ENCODE results near the gene ARMH3.

The ARMH3 gene

GRCh38 chr10:101892782-101893391 lies 163.1 kb downstream of the ARMH3 start:
- DNase-seq, result no peak

DNA sequence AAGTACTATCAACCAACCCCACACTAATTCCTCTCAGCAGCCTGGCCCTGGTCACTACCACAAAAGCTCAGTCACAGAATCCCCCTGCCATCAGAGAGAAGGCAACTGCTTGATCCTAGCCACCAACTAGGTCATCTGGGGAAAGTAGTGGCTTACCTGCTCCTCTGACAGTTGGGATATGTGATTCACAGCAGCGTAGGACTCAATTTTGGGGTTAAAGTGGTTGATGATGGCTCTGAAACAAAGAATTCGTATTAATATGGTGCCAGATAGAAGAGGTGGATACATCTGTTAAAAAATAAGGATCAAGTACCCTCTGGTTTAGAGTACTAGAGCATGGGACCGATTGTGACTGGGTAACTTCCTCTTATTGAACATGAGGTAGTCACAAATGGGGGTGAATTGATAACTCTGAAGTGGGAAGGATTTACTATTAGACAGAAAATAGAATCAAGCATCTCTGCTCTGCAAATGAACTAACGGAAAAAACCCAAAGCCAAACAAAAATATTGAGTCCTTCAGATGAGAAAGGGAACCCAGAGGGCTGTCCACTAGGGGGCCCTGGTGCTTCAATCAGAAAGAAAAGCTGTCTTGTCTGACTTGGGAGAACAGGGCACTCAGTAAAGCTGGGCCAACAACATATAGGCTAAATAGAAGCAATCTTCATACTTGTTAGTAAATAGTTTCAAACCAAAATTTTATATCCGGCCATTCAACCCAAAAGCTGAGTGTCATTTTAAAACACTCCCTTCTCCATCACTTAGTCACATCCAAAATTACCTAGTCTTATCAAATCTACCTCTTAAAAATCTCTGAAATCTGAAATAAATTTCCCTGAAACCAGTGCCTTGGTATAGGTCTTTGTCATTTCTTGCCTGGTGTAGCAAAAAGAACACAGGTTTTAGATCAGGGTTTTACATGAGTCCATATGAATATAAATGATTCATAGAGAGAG lies 166.4 kb downstream of the ARMH3 start:
- DNase-seq, result peak; percentile 14

DNA sequence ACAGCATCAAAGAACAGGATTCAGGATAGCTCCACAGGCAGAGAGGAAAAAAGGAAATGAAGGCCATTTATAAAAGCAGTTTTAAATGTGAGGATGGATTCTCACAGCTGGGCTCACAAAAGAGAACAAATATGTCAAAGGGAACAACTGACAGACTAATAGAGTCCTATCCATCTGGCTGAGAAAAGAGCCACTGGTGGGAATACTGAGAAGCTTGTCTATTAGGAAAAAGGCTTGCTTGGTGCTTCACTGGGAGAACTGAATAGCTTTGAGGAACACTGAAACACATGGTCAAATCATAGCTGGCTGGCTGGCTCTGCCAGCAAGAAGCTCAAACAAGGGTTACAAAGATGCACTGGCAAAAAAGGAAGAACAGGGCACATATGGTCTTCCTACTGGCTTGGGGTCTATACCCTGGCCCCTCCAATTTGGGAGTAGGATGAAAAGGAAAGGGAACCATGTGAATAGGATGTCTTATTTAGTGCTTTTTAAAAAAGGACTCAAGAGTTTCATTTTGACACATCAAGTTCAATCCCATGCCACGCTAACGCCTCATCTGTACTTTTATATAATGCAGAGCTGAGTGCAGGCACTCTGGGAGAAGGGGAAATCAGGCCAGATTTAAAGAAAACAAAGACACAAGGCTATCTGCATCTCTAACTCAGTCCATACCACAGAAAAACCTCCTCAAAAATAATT lies 167.6 kb downstream of the ARMH3 start:
- no peak for DNase-seq

DNA sequence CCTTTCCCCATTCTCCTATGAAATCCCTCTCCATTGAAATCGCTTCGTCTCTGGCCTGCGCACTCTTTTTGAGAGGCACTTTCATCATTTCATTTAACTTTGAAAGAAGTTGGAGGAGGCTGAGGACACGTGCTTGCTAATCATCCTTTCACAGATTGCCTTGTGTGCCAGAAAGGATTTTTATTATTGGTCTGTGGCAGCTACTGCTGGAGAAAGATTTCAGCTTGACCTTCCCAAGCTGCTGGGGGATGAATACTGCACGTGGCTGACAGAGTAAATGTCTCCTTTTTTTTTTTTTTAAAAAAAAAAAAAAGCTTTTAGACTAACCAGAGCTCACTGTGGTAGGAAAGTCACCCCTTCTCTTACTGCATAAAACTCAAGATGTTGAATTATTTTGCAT lies 168.2 kb downstream of the ARMH3 start:
- DNase-seq, result no peak

DNA sequence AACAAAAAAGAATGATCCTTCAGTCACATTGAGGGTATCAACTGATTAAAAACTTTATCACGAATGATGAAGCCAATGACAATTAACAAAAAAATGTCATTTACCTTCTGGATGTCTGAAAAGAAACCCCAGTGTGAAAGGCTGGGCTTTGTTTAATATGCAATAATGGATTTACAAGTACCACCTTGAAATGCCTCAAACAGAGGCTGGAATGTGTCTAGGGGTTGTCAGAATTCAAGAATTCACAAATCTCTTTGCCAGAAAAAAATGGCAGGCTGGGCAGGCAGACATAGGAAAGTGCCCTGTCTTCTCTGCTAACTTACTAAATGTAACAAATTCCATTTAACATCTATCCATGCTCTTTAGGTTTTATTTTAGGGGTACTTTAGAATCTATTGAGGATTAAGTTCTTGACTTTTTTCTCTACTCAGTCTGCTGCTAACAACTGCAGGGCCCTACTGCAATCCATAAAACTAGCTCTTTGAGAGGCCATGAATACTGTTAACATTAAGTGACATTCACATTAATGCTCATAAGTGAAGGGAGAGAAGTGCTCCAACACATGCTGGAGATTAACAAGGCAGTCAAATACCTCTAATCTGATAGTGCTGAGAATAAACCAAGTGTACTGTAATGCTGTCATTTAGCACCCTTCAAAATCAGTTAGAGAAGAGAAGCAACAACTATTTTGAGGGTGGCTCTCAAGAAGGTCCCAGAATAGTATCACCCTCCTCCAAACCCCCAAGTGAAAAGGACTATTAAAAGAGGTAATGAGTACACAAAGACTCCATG lies 169.3 kb downstream of the ARMH3 start:
- no peak for DNase-seq

DNA sequence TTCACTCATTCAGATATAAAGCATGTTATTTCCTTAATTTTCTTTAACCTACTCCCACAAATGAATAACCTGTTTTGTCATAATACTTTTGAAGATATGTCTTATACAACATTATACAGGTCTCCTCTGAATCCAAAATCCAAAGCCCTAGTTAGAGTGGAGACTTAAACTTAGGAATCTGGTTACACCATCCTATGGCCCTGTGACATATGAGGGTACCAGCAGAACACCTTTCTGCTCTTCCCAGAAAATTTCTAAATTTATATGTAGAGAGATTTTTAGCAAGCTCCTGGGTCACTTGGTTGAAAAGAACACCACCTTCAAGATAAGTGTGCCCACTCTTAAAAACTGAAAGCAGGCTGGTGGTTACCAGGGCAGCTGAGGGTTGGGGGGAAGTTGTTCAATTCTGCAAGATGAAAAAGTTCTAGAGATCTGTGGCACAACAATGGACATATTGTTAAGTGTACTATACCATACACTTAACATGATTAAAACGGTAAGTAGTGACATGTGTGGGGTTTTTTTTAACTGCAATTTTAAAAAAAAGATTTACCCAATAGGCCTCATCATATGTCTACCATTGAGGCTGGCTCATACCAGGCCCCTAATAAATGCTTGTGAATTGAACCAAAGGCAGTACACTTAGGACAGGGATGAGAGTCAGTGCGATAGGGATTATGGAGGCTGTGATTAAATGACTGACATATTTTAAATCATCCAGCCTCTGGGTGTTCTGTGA lies 174.8 kb downstream of the ARMH3 start:
- no peak for DNase-seq

GRCh38 chr10:101880232-101880573 lies 175.8 kb downstream of the ARMH3 start:
- DNase-seq, result no peak

- DNase-seq, result no peak
Measured at GRCh38 chr10:101879456-101880231, 176.3 kb downstream of the ARMH3 start.

DNA sequence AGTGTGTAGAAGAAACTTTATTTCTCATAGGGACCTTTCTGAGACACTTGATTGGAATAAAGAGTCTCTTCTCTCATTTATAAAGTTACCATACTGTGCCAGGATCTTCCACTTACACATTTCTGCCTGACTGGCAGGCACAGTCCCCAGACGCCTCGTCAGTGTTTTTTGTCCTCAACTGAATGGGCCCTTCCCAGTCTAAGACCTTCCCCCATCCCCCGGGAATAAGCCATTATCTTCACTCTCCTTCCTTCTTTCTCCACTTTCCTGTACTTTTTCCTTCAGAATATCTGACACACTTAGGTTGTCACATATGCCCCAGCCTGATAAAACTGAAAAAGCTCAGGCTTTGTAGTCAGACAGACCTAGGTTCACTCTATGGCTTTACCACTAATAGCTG lies 177.1 kb downstream of the ARMH3 start:
- no peak for DNase-seq

- no peak for DNase-seq
Measured at GRCh38 chr10:101875068-101875688, 180.8 kb downstream of the ARMH3 start.

GRCh38 chr10:101874252-101874651 lies 181.7 kb downstream of the ARMH3 start:
- DNase-seq, result no peak

DNA sequence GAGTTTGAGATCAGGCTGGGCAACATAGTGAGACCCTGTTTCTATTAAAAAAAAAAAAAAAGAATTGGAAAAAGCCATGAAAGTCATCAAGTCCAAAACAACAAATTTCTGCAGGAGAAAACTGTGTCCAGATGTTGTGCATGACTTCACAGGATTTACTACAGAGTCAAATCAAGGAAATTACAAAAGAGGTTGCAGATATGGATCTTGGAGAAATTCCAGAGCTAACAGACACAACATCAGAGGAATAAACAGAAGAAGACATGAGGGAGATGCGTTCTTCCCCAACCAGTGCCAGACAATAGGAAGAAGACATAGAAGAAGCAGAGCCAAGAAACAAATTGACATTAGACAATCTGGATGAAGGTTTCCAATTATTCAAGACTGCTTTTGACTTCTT lies 188.0 kb downstream of the ARMH3 start:
- no peak for DNase-seq

DNA sequence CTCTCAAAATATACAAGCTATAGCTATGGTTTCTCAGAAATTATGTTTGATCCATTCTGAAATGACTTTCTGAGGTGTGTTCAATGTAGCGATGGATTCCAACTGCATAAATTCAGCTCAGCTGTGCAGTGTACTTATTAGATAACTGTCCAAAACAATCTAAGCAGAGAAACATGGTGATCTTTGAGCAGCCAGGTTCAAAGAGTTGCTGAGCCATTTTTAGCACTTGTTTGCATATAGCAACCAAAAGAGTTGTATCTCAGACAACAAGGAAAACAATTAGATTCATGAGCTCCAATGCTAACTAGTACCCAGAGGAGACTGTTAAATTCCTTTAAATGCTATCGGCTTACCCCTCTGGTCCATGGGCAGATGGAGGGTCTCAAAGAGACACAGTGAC lies 196.4 kb downstream of the ARMH3 start:
- DNase-seq, result no peak

DNA sequence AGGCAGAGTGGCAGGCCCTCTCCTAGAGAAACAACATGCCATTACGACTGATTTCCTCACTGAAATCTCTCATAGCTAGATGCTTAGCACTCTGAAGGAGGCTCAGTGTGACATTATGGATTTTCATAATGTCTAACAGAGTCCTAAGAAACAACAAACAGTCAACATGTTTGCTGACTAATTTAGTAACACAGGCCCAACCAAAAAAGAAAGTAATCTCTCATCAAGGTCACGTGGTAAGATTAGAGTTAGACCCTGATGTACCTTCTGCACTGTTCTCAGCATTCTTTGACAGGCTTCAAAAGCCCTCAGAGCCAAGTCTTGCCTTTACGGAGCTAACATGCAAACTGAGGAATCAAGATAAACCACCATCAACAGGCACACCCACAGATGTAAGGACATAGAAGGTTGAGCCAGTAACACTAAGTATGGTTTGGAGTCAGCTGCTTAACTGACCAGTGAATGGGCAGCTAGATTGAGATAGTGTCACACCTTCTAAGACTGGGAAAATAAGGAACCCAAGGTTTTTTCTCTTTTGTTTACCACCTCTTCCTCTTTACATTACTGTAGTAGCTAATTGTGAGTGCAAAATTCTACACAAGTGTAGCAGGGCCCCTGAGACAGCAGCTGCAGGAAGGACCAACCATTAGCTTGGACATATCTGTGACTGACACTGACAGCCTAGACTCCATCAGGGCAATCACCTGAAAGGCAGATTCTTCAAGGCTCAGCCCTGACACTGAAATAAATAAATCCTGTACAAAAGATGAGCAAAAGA lies 197.1 kb downstream of the ARMH3 start:
- DNase-seq, result no peak

DNA sequence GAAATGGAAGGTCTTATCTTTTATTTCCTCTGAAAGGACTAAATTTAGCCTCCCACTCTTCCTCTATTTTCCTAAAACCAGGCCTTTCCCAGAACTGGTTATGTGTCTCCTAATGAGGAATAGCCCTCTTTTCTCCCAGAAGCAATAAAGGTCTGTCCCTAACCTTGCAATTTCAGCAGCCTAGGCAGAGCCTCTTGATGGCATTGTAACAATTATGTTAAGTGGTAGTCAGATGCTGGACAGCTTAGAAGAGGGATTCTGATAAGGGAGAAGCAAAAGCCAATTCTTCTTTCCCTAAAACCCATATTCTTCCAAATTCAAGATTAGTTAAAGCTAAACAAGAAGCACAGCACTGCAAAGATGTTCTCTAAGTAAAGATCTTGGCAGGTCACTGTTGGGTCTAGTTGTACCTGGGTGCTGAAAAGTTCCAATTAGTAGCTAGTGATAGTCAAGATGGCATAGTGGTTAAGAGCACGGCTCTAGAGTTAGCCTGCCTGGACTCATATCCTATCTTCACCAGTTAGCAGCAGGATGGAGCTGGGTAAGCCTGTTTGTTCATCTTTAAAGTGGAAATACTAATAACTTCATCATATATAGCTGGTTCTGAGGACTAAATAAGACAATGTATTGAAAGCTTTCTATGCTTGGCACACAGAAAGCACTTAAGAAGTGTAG lies 198.0 kb downstream of the ARMH3 start:
- no peak for DNase-seq

DNA sequence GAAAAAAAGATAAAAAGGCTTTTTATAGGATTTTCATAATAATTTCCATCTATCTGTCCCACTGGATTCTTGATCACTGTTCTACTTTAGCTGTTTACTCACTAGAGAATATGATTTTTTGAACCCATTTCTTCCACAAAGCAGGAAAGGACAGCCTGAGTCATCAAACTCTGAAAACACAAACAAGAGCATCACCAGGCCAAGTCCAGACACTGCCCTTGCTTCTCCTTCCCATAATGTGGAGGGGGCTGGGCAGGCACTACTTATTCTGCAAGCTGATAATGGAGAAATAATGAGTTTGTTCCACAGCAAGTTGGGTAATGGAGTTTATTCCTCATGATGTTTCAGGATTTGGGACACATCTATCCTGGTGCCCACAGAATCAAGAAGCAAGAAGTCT lies 199.3 kb downstream of the ARMH3 start:
- DNase-seq, result no peak

DNA sequence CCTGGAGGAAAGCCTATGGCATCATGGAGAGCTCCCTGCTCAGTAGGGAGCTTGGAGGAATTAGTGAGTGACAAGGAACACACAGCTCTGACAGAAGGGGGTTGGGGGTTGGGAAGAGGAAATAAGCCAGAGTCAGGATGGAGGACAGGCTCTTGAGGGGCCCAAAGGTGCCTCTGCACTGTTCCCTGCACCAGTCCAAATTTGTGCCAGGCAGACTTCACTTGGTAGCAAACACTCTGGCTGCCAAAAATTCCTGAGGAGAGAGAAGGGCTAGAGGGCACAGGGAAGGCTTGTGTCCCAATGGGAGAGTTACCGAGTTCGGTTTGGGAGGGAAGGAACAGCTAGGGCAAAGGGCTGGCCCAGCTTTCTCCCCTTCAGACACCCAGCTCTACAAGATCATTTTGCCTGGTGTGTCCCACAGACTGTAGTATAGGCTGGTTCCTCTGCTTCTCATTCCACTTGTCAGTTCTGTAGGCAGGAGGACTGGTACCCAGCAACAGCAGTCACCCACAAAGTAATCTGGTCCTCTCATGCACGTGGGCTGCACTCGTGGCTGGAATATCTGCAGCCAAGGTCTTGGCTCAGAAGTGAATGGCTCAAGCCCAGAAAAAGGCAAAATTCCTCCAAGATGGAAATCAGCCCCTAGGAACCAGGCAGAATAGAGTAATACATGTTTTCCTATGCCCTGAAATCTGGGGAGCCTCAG lies 204.4 kb downstream of the ARMH3 start:
- DNase-seq, result no peak

- no peak for DNase-seq
Measured at GRCh38 chr10:101850749-101851148, 205.2 kb downstream of the ARMH3 start.

DNA sequence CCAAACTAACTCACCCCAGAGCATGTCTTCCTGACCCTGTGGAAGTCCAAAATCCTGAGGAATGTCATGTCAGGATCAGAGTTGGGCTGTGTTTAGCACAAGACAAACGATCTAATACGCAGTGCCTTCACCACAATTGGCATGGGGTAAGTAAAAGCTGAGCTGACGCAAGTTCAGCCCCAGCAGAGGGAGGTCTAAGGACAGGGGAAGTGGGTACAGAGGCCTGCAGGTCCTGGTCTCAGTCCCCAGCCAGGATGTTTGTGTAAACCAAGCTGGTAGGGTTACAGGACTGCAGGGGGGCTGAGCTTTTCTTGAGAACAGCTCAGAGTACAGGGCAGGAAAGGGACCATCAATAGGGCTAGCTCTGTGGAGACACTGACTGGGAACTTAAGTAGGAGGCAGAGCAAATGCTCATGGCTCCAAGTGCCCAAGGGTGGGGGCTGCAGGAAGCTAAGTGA lies 207.1 kb downstream of the ARMH3 start:
- no peak for DNase-seq

Measured in NCI-H748 treated with DMSO at 0.1 percent for 48 hours (cell line).